Type B pancreatic cell (in vitro differentiated cells): ENCODE results near the gene LRMDA. TPM values are rescaled to one million over a fixed set of nuclear protein-coding genes. Genes with fewer than 3 reads are reported as not detected.

ENCODE experiments used
- DNase-seq: peaks from one replicate; pipeline ENCODE4 v3.0.0; 2021; ENCODE audit warnings: mixed read lengths; ENCODE audit not compliant: unreplicated experiment; ENCODE audit errors: extremely low spot score
- H3K27ac Mint-ChIP-seq: 2 replicates; pipeline ENCODE4 v1.8.0; 2021; ENCODE audit warnings: mild to moderate bottlenecking, mixed read lengths
- H3K27me3 Mint-ChIP-seq: 2 replicates; pipeline ENCODE4 v1.8.0; 2021; ENCODE audit warnings: mixed read lengths
- H3K36me3 Mint-ChIP-seq: 2 replicates; pipeline ENCODE4 v1.8.0; 2021; ENCODE audit warnings: mixed read lengths
- H3K4me1 Mint-ChIP-seq: one replicate; pipeline ENCODE4 v1.8.0; 2021; ENCODE audit warnings: mixed read lengths; ENCODE audit not compliant: unreplicated experiment
- H3K4me3 Mint-ChIP-seq: 2 replicates; pipeline ENCODE4 v1.8.0; 2021; ENCODE audit warnings: mild to moderate bottlenecking, mixed read lengths
- H3K9me3 Mint-ChIP-seq: 2 replicates; pipeline ENCODE4 v1.8.0; 2021; ENCODE audit warnings: mixed read lengths
- total RNA-seq: library from RNA; stranded (reverse); gene quantifications from 2 replicates; pipeline ENCODE4 v1.2.1, GENCODE V29; 2021; ENCODE audit warnings: low replicate concordance
- TF ChIP-seq, protein P1 (sequence below): fragments of 200-600 bp; sonication (generic); conservative IDR thresholded peaks from 2 replicates; pipeline ENCODE4 v1.5.0; 2021; ENCODE audit warnings: antibody characterized with exemption, mild to moderate bottlenecking

The LRMDA gene
- total RNA-seq, 1 donor from 2014 or later, result 2.0 TPM

DNA sequence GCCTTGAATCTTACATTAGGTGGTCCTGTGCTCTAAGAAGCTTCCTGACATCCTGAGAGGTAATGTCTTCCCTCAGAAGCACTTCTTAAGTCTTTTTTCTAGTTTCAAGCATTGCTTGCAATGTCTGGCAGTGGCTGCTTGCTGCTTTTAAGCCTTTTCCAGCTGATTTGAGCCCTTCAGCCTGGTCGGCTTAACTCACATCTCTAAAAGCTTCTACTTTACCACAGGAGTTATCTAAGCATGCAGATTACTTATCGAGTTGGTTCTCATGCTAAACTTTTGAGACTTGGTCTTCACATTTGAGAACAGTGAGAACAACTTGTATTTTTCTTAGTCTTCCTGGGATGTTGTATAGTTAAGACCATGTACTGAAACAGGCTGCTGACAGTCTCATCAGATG is 3.9 kb downstream of the LRMDA start:
- H3K4me3 Mint-ChIP-seq, result no peak overlapping the region
- H3K27ac Mint-ChIP-seq, result no peak overlapping the region
- peaks cover 23% of the 10 kb centered on the region for H3K4me1 Mint-ChIP-seq
- no peak for DNase-seq
- TF ChIP-seq, protein P1, sequence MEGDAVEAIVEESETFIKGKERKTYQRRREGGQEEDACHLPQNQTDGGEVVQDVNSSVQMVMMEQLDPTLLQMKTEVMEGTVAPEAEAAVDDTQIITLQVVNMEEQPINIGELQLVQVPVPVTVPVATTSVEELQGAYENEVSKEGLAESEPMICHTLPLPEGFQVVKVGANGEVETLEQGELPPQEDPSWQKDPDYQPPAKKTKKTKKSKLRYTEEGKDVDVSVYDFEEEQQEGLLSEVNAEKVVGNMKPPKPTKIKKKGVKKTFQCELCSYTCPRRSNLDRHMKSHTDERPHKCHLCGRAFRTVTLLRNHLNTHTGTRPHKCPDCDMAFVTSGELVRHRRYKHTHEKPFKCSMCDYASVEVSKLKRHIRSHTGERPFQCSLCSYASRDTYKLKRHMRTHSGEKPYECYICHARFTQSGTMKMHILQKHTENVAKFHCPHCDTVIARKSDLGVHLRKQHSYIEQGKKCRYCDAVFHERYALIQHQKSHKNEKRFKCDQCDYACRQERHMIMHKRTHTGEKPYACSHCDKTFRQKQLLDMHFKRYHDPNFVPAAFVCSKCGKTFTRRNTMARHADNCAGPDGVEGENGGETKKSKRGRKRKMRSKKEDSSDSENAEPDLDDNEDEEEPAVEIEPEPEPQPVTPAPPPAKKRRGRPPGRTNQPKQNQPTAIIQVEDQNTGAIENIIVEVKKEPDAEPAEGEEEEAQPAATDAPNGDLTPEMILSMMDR, result no peak
- H3K36me3 Mint-ChIP-seq, result no peaks in the 10 kb centered on the region
- no peaks in the 10 kb centered on the region for H3K9me3 Mint-ChIP-seq
- H3K27me3 Mint-ChIP-seq, result peaks cover 77% of the 10 kb centered on the region

DNA sequence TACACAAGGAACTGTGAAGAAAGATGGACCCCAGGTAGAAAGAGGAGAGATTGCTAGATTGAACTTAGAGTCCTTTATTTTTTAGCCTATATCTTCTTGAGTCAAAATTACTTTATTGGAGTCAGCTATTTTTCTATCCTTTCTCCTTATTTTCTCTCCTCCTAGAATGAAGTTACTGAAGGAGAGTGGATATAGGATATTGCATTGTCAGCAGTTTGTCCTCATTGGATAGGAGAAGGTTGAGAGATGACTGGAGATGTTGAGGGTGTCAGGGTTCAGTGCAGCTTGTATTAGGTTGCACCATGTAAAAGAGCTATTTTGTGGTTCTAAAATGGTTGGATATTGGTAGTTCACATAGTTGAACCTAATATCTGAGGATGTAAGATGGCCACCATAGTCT is 5.5 kb downstream of the LRMDA start:
- TF ChIP-seq, protein P1, result no peak
- Mint-ChIP-seq H3K9me3 (no peaks in the 10 kb centered on the region), H3K4me1 (peaks cover 17% of the 10 kb centered on the region), H3K27me3 (peaks cover 79% of the 10 kb centered on the region), H3K4me3 (no peak overlapping the region), H3K27ac (no peak overlapping the region), H3K36me3 (no peaks in the 10 kb centered on the region)
- no peak for DNase-seq

DNA sequence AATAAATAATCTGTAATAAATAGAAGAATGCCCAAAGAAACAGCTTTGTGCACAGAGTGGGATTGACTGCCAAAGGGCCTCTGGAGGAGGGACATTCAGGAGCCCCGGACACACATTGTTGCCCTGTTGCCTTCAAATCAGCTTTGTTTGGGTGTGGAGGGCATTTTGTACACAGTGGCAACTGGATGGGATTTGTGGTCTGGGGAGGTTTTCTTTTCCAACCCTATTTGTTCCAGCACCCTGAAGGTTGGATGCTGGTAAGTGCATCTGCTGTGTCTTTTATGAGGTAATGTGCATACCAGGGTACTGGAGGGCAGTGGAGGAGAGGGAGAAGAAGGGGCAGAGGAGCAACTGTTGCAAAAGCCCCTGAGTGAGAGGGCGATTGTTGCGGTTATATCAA is 6.3 kb downstream of the LRMDA start:
- H3K27me3 Mint-ChIP-seq, result peaks cover 71% of the 10 kb centered on the region
- no peak for DNase-seq
- no peak overlapping the region for H3K4me3 Mint-ChIP-seq
- peaks cover 5% of the 10 kb centered on the region for H3K36me3 Mint-ChIP-seq
- peaks cover 15% of the 10 kb centered on the region for H3K4me1 Mint-ChIP-seq
- no peak overlapping the region for H3K27ac Mint-ChIP-seq
- TF ChIP-seq, protein P1, result no peak
- H3K9me3 Mint-ChIP-seq, result no peaks in the 10 kb centered on the region

DNA sequence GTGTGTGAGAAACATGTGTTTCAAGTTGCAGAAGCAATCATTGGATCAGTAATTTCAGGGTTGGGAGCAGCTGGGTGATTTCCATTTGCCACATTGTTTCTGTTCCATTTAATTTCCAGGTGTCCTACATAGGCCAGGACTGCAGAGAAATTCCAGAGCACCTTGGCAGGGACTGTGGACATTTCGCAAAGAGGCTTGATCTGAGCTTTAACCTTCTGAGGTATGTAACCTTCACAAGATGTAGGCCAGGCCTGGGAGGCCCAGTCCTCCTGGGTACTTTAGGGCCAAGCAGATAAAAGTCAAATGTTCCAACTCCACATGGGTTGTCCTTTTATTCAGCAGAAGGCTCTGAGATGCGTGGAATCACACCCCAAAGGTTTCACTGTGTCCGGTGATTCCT is 6.9 kb downstream of the LRMDA start:
- Mint-ChIP-seq H3K4me1 (peaks cover 12% of the 10 kb centered on the region), H3K27ac (no peak overlapping the region), H3K36me3 (peaks cover 5% of the 10 kb centered on the region), H3K9me3 (no peaks in the 10 kb centered on the region), H3K4me3 (no peak overlapping the region), H3K27me3 (peaks cover 65% of the 10 kb centered on the region)
- TF ChIP-seq, protein P1, result no peak
- DNase-seq, result no peak

DNA sequence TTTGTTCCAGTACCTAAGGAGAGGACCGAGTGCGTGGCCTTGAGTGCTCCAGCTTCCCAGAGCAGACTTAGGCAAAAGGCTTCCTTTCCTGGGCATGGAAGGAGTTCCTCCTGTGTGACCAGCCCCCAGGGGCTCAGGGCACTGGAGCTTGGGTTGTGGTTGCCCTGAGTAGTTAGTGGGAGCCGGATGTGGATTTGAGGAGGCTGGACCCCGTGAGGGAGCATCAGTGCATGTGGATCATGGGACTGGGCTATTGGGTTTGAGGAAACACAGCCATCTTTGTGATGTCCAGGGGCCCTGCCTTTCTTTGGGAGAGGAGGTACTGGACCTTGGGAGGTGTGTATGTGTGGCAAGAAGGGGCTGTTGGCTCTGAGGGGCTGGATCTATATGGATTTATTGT is 8.4 kb downstream of the LRMDA start:
- Mint-ChIP-seq H3K27ac (no peak overlapping the region), H3K9me3 (peaks cover 7% of the 10 kb centered on the region), H3K27me3 (peaks cover 52% of the 10 kb centered on the region), H3K4me3 (no peak overlapping the region), H3K36me3 (peaks cover 8% of the 10 kb centered on the region), H3K4me1 (peaks cover 8% of the 10 kb centered on the region)
- no peak for DNase-seq
- TF ChIP-seq, protein P1, result no peak

DNA sequence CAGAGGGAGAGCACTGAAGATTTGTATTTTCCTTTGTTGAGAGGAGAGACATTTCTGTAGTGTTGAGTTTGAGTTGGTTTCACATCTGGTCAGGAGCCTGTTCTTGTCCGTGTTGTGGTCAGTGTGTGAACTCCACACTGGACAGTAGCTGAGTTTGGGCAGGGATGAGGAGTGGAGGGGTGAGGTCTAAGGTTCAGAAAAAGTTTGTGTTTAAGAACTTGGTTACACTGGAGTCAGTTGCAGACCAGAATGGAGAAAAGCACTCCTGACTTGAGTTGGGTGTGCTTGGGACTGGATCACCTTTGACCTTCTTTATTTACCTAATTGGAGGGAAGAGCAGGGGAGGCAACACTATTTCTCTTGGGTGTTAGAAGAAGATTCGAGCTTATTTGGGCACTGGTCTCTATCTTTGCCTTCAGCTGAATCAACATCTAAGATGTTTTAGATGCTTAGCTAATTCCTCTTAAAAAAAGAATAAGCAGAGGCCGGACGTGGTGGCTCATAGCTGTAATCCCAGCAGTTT is 8.9 kb downstream of the LRMDA start:
- peaks cover 8% of the 10 kb centered on the region for H3K36me3 Mint-ChIP-seq
- H3K9me3 Mint-ChIP-seq, result peaks cover 7% of the 10 kb centered on the region
- TF ChIP-seq, protein P1, result no peak
- H3K4me1 Mint-ChIP-seq, result peaks cover 8% of the 10 kb centered on the region
- H3K27ac Mint-ChIP-seq, result no peak overlapping the region
- H3K4me3 Mint-ChIP-seq, result no peak overlapping the region
- no peak for DNase-seq
- peaks cover 46% of the 10 kb centered on the region for H3K27me3 Mint-ChIP-seq
